Fibroblast of lung (primary cell): ENCODE results near the gene ESPN. TPM values are rescaled to one million over a fixed set of nuclear protein-coding genes. Genes with fewer than 3 reads are reported as not detected.

Source experiments
- DNase-seq, 2 donors: peaks; one replicate each; pipeline versions ENCODE4 v3.0.0 to v3.0.0-alpha.2; 2010; ENCODE audit warnings: low read depth in 2 of 2
- H2AFZ ChIP-seq: 2 replicates; pipeline ENCODE4 v1.5.1; 2012; ENCODE audit warnings: low read length, control low read depth, inconsistent platforms
- H3K27ac ChIP-seq: 2 replicates; pipeline ENCODE4 v1.5.1; 2011; ENCODE audit warnings: low read length, control low read depth; ENCODE audit not compliant: insufficient read depth
- H3K27me3 ChIP-seq: 2 replicates; pipeline ENCODE4 v1.5.1; 2011; ENCODE audit warnings: mild to moderate bottlenecking, low read length; ENCODE audit not compliant: control insufficient read depth, insufficient read depth
- H3K36me3 ChIP-seq: 2 replicates; pipeline ENCODE4 v1.5.1; 2011; ENCODE audit warnings: low read length; ENCODE audit not compliant: control insufficient read depth, insufficient read depth
- H3K4me1 ChIP-seq: 2 replicates; pipeline ENCODE4 v1.5.1; 2011; ENCODE audit warnings: low read length; ENCODE audit not compliant: control insufficient read depth, insufficient read depth; ENCODE audit errors: extremely low read depth
- H3K4me2 ChIP-seq: 2 replicates; pipeline ENCODE4 v1.5.1; 2011; ENCODE audit warnings: low read length, control low read depth; ENCODE audit not compliant: insufficient read depth; ENCODE audit errors: extremely low read depth
- H3K4me3 ChIP-seq, 4 experiments: fragments of 200-600 bp in 1 of 4; sonication (generic) in 1 of 4; replicated peaks in 1 of 4; 2 replicates each; pipeline ENCODE4 v1.5.1; 2011 to 2016; ENCODE audit warnings: low read length in 4 of 4, low read depth in 3 of 4, mild to moderate bottlenecking in 3 of 4, control low read depth in 2 of 4, inconsistent platforms in 1 of 4, mixed read lengths in 1 of 4; ENCODE audit not compliant: insufficient read depth in 1 of 4; ENCODE audit errors: control extremely low read depth in 1 of 4
- H3K79me2 ChIP-seq: 2 replicates; pipeline ENCODE4 v1.5.1; 2012; ENCODE audit warnings: mild to moderate bottlenecking, low read length, inconsistent platforms; ENCODE audit not compliant: control insufficient read depth, insufficient read depth
- H3K9ac ChIP-seq: 2 replicates; pipeline ENCODE4 v1.5.1; 2011; ENCODE audit warnings: mild to moderate bottlenecking, low read length, control low read depth; ENCODE audit not compliant: insufficient read depth
- H3K9me3 ChIP-seq: 2 replicates; pipeline ENCODE4 v1.5.1; 2012; ENCODE audit warnings: low read depth, low read length; ENCODE audit not compliant: control insufficient read depth, insufficient read depth
- H4K20me1 ChIP-seq: 2 replicates; pipeline ENCODE4 v1.5.1; 2011; ENCODE audit warnings: low read length; ENCODE audit not compliant: control insufficient read depth, insufficient read depth; ENCODE audit errors: extremely low read depth
- EZH2 ChIP-seq: IDR thresholded peaks from 2 replicates; pipeline ENCODE4 v1.5.1; 2012; ENCODE audit warnings: low read length, control low read depth, mild to moderate bottlenecking; ENCODE audit errors: missing control alignments
- polyA plus RNA-seq, 2 donors: library from polyadenylated mRNA; depleted of rRNA in 1 of 2; stranded (reverse) in 1 of 2; unstranded in 1 of 2; fragments of >200 nt; gene quantifications; 2 replicates each; pipeline ENCODE4 v1.2.1, GENCODE V29; 2011 to 2012; ENCODE audit warnings: missing spikeins in 1 of 2
- total RNA-seq: library from RNA; depleted of rRNA; stranded (reverse); fragments of >200 nt; gene quantifications from 2 replicates; pipeline ENCODE4 v1.2.1, GENCODE V29; 2014
- TF ChIP-seq, protein P1 (sequence below), 2 donors: IDR thresholded peaks in 1 of 2; conservative IDR thresholded peaks in 1 of 2; 1 replicate in 1 of 2; 2 replicates in 1 of 2; pipeline ENCODE4 v1.5.1; 2011 to 2012; ENCODE audit warnings: low read length in 2 of 2, control low read depth in 1 of 2, inconsistent platforms in 1 of 2, low read depth in 1 of 2, mild to moderate bottlenecking in 1 of 2

ESPN gene
- total and polyA plus RNA-seq, 2 donors (not counting 1 experiment from before 2014, with no cell fraction given): not detected

DNA sequence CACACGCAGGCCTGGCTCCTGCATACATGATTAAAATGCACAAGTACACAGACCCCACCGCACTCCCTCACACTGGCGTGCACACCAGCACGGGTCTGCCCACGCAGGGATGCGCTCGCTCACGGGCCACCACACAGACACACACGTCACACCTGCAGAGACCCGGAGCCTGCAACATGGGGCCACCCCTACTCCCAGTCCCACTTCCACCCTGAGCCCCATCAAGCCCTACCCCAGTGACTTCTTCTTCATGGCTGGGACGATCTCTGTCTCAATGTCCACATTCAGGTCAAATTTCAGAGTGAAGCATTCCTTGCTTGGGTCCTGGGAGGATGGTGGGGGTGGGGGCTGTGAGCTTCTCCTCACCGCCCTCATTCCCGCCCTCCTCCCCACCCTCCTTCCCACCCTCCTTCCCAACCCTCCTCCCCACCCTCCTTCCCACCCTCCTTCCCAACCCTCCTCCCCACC, 50.3 kb downstream of the ESPN start:
- H3K9ac ChIP-seq: no peak overlapping the region
- H3K9me3 ChIP-seq: no peaks in the 10 kb centered on the region
- H3K79me2 ChIP-seq: no peaks in the 10 kb centered on the region
- no peak overlapping the region for H3K4me3 ChIP-seq
- no peaks in the 10 kb centered on the region for H4K20me1 ChIP-seq
- H3K27me3 ChIP-seq: no peaks in the 10 kb centered on the region
- no peaks in the 10 kb centered on the region for H3K4me1 ChIP-seq
- no peak overlapping the region for H3K4me2 ChIP-seq
- DNase-seq: no peak
- H2AFZ ChIP-seq: no peak overlapping the region
- no peak for TF ChIP-seq EZH2
- TF ChIP-seq, protein P1, sequence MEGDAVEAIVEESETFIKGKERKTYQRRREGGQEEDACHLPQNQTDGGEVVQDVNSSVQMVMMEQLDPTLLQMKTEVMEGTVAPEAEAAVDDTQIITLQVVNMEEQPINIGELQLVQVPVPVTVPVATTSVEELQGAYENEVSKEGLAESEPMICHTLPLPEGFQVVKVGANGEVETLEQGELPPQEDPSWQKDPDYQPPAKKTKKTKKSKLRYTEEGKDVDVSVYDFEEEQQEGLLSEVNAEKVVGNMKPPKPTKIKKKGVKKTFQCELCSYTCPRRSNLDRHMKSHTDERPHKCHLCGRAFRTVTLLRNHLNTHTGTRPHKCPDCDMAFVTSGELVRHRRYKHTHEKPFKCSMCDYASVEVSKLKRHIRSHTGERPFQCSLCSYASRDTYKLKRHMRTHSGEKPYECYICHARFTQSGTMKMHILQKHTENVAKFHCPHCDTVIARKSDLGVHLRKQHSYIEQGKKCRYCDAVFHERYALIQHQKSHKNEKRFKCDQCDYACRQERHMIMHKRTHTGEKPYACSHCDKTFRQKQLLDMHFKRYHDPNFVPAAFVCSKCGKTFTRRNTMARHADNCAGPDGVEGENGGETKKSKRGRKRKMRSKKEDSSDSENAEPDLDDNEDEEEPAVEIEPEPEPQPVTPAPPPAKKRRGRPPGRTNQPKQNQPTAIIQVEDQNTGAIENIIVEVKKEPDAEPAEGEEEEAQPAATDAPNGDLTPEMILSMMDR (conservative IDR thresholded peaks at IDR 0.05 in 1 of 2, IDR thresholded peaks at IDR 0.05 in 1 of 2; ENCODE audit: low read depth in 1 of 2, low read length in 2 of 2): no peak
- H3K27ac ChIP-seq: no peak overlapping the region
- H3K36me3 ChIP-seq: no peaks in the 10 kb centered on the region

DNA sequence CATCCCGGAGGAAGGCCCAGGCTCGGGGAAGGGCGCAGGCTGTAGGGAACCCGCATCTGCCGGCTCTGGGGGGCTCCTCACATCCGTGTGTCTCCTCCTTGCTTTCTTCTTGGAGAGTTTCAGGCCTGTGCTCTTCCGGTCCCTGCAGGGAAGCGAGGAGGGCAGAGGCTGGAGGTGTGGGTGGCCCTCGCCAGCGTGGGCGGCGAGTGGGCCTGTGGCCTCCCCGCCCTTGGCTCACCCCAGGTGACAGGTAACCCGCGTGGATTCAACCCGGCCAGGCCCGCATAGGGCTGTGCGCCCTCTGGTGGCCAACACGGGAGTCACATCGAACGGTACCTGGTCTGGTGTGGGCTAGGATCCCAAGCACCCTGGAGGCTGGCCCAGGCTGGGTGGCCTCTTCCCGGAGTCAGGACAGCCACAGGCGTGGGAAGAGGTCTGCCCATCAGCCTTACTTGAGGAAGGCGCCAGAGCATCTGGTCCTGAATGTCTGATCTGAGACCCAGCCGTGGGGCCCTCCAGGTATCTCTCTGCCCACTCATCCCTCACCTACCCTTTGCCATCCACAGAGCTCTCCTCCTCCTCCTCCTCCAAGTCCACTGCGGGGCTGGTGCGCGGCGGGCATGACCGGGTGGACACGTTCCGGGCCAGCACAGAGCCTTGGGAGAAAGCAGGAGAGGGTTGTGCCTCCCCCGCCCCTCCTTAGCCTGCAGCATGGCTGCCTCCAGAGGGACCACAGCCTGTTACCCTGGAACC, 51.0 kb downstream of the ESPN start:
- Histone ChIP-seq H3K9me3 (no peaks in the 10 kb centered on the region), H3K79me2 (no peaks in the 10 kb centered on the region), H3K27me3 (no peaks in the 10 kb centered on the region), H3K4me1 (no peaks in the 10 kb centered on the region), H3K27ac (no peak overlapping the region), H3K4me3 (no peak overlapping the region), H2AFZ (no peak overlapping the region), H3K36me3 (no peaks in the 10 kb centered on the region), H3K9ac (no peak overlapping the region), H4K20me1 (no peaks in the 10 kb centered on the region), H3K4me2 (no peak overlapping the region)
- DNase-seq: no peak
- TF ChIP-seq, protein P1 (conservative IDR thresholded peaks at IDR 0.05 in 1 of 2, IDR thresholded peaks at IDR 0.05 in 1 of 2; ENCODE audit: low read depth in 1 of 2, low read length in 2 of 2): peak; percentile 77 to 83
- TF ChIP-seq EZH2: no peak

DNA sequence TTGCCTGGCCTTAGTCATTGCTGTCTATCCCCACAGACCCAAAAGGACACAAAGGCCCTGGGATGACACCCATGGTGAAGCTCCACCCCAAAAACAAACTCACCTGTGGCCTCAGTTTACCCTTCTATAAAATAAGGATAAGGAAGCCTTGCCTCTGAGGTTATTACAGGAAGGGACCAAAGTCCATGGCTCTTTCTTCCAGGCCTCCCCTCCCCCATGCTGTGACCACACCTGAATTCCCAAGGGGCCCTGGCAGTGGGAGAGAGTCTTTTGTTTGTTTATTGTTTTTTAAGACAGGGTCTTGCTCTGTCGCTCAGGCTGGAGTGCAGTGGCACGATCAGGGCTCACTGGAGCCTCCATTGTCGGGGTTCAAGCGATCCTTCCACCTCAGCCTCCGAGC, 51.9 kb downstream of the ESPN start:
- H3K4me3 ChIP-seq: no peak overlapping the region
- no peak overlapping the region for H3K9ac ChIP-seq
- DNase-seq: no peak
- H3K79me2 ChIP-seq: no peaks in the 10 kb centered on the region
- no peaks in the 10 kb centered on the region for H3K4me1 ChIP-seq
- H3K4me2 ChIP-seq: no peak overlapping the region
- no peak overlapping the region for H3K27ac ChIP-seq
- H3K36me3 ChIP-seq: no peaks in the 10 kb centered on the region
- no peaks in the 10 kb centered on the region for H3K9me3 ChIP-seq
- no peak for TF ChIP-seq EZH2
- TF ChIP-seq, protein P1 (conservative IDR thresholded peaks at IDR 0.05 in 1 of 2, IDR thresholded peaks at IDR 0.05 in 1 of 2; ENCODE audit: low read depth in 1 of 2, low read length in 2 of 2): no peak
- H3K27me3 ChIP-seq: no peaks in the 10 kb centered on the region
- H4K20me1 ChIP-seq: no peaks in the 10 kb centered on the region
- H2AFZ ChIP-seq: no peak overlapping the region
